ENCODE data around the gene ZNF366. TPM values are rescaled to one million over a fixed set of nuclear protein-coding genes. Genes with fewer than 3 reads are reported as not detected.

Gene ZNF366
- total RNA-seq, 2 experiments from 2014 or later: not detected

DNA sequence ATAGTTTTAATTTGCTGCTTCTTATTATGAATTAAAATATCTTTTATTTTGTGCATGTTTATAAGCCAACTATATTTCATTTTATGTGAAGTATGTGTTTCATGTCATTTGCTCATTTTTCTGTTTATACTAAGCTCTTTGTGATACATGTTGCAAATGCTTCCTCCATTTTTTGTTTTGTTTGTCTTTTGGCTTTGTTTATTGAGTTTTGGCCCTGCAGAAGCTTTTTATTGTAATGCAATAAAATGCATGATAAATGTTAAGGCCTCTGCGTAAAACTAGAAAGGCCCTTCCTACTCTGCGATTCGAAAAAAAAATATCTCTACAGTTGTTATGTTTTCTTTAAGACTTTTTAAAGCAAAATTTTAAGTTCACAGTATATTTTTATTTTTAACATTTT is 9.4 kb downstream of the ZNF366 start:
- POLR2A ChIA-PET: no interaction called here
- CTCF ChIA-PET: no interaction called here

- ChIA-PET POLR2A (no interaction called here), CTCF (no interaction called here)
Measured at GRCh38 chr5:72495410-72495809, 11.8 kb downstream of the ZNF366 start.

DNA sequence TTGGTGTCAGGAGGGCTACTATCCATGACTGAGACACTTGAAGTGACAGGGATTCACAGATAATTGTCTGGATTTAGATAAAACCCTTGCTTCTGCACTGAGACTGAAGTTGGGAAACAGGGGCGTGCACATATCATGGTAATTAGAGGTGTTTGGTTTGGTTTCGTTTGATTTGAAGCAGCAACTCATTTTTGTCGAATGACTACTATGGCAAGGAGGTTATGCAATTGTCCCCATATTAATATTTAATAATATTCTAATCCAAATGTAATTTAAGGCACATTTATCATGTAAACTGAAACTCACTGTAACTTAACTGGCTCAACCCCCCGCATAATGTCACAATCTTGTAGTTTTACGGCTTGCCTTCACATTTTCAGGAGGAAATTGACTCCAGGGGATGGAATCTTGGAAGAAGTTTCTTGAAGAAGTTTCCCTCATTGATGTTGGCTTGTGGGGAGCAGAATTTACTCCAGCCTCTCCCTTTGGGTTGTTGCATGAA is 12.5 kb downstream of the ZNF366 start:
- ChIA-PET POLR2A (no interaction called here), CTCF (no interaction called here)

DNA sequence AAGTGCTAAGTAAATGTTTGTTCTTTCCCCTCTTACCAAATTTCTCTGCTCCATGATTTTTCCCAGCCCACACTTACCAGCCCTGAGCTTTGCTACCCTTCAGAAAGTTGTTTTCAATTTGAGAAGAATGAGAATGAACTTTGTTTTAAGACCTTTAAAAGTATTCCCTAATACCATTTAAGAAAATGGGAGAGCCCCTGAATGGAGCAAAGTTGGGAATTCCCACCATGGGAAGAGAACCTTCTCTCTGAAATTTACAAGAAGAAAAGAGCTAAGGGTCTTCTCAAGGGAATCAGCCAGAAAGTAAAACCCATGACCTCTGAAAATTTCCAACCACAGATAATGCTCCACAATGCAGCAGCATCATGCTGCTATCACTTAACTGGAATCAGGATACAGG is 17.7 kb downstream of the ZNF366 start:
- ChIA-PET CTCF (no interaction called here), POLR2A (no interaction called here)

DNA sequence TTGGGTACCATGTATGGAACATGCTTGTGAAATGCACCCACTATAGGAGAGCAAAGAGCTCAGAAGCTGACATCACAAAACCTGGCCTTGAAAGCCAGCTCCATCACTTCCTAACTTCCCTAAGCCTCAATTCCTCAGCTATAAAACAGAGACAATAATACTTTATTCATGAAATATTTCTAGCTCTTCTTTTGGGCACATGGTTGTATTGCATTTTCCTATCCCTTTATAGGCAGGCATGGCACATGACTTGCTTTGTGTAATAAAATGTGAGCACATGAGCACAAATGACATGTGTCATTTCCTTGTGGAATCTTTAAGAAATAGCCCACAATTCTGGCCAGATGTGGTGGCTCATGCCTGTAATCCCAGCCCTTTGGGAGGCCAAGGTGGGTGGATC is 18.5 kb downstream of the ZNF366 start:
- CTCF ChIA-PET: no interaction called here

DNA sequence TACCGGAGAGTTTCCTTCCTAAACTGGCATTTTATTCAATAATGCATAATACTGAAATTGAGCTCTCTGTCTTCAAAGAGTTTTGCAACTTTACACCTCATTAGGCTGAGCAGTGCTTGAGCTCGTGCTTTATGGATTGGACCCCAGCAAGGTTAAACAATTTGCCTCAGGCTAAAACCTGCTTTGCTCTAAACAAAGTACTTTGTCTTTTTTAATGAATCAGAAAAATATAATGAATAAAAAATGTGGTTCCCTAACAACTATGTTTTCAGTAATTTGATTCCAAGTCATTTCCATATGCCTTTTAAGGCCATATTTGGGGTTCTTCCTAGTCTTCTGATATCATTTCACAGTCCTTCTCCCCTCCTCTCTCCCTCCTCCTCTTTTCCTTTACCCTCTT is 20.0 kb downstream of the ZNF366 start:
- CTCF ChIA-PET: no interaction called here
- POLR2A ChIA-PET: no interaction called here

More for the DNA sequence above, 18.5 kb downstream of the ZNF366 start:
- POLR2A ChIA-PET: no interaction called here

DNA sequence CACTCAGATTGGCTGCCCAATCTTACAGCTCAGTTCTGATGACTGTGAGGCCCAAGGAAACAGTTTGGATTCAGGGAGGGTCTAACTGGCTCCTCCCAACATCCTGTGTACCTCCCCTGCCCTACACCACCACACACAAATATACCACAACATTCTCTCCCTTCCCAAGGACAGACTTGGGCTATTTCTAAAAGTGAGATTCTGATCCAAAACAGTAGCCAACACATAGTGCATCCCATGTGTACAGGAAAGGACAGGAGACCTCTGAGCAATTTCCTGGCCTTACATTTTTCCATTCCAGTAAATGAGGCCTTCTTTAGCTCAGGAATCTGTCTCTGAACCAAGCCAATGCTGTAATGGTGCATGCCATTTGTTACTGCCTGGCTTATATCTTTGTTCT is 20.8 kb downstream of the ZNF366 start:
- ChIA-PET CTCF (no interaction called here), POLR2A (no interaction called here)

DNA sequence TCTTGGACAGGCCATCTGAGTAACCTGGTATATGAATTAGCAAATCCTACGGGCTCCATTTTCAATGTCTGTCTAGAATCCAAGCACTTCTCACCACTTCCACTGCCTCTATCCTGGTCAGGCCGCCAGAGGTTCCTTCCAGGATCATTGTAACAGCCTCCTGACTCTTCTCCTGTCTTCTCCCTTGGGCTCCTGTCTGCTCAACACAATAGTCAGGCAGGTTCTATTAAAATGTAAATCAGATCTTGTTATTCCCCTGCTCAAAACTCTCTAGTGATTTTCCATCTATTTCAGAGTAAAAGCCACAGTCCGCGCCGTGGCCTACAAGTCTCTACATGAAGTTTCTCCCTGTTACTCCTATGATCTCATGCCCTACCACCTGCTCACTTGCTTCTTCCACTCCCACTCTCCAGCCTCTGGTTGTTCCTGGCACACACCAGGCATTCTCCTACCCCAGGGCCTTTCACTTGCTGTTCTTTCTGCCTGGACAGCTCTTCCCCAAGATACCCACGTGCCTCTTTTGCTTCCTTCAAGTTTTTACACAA is 21.7 kb downstream of the ZNF366 start:
- CTCF ChIA-PET: no interaction called here
- POLR2A ChIA-PET: no interaction called here

- ChIA-PET POLR2A (no interaction called here), CTCF (no interaction called here)
Measured at GRCh38 chr5:72482046-72482445, 25.2 kb downstream of the ZNF366 start.

- ChIA-PET CTCF (no interaction called here), POLR2A (no interaction called here)
Measured at GRCh38 chr5:72480841-72481240, 26.4 kb downstream of the ZNF366 start.

- POLR2A ChIA-PET: no interaction called here
Measured at GRCh38 chr5:72479921-72480320, 27.3 kb downstream of the ZNF366 start.

GRCh38 chr5:72478684-72479083 is 28.5 kb downstream of the ZNF366 start:
- CTCF ChIA-PET: interaction anchor here (1.5 kb wide), 1 partner anchor 19 kb away, joined by 3 read pairs; no protein-coding TSS in a partner anchor

More at GRCh38 chr5:72479921-72480320, 27.3 kb downstream of the ZNF366 start:
- CTCF ChIA-PET: interaction anchor here (1.5 kb wide), 1 partner anchor 20 kb away, joined by 3 read pairs; no protein-coding TSS in a partner anchor

DNA sequence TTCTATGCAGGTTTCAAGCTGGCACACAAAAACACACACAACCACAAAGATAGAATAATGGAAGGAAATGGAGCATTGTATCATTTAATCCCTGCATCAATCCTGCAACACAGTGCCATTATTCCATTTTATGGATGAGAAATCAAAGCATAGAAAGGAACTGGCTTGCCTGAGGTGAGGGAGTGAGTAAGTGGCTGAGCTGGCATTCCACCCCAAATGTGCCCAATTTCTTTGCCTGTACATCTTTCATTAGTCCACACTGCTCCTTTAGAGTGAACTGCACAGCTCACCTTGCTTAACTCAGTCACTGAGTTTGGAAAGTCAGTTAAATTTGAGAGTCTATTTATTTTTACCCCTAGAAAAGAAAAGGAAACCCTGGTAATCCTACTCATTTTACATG is 28.9 kb downstream of the ZNF366 start:
- CTCF ChIA-PET: no interaction called here

More at GRCh38 chr5:72478684-72479083, 28.5 kb downstream of the ZNF366 start:
- POLR2A ChIA-PET: no interaction called here

GRCh38 chr5:72477644-72478043 is 29.6 kb downstream of the ZNF366 start:
- CTCF ChIA-PET: no interaction called here
- POLR2A ChIA-PET: interaction anchor here (0.5 kb wide), 1 partner anchor 1965 kb away, joined by 3 read pairs; no protein-coding TSS in a partner anchor

More for the DNA sequence above, 28.9 kb downstream of the ZNF366 start:
- POLR2A ChIA-PET: no interaction called here

GRCh38 chr5:72477176-72477575 is 30.0 kb downstream of the ZNF366 start:
- ChIA-PET CTCF (no interaction called here), POLR2A (interaction anchor here (0.5 kb wide), 1 partner anchor 1966 kb away, joined by 3 read pairs; no protein-coding TSS in a partner anchor)

DNA sequence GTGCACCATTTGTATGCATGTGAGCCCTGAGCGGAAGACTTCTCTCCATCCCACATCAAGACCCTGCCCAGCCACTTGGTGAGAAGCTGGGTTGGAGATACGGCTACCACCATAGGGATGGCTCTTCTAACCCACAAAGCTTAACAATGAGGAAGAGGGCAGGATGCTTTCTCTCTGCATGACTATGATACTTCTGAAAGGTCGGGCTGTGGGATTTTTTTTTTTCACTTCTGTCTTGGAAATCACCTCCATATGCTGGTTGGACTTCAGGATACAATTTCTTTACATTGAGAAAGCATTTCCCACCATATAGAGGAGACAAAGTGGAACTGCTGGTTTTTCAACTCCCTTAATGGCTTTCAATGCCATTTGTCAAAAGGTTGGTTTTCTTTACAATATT is 30.5 kb downstream of the ZNF366 start:
- ChIA-PET CTCF (no interaction called here), POLR2A (no interaction called here)

- CTCF ChIA-PET: no interaction called here
- POLR2A ChIA-PET: no interaction called here
Measured at GRCh38 chr5:72476275-72476674, 30.9 kb downstream of the ZNF366 start.

- POLR2A ChIA-PET: no interaction called here
- CTCF ChIA-PET: no interaction called here
Measured at GRCh38 chr5:72474516-72474915, 32.7 kb downstream of the ZNF366 start.

- ChIA-PET CTCF (no interaction called here), POLR2A (no interaction called here)
Measured at GRCh38 chr5:72474046-72474500, 33.1 kb downstream of the ZNF366 start.

- CTCF ChIA-PET: no interaction called here
- POLR2A ChIA-PET: no interaction called here
Measured at GRCh38 chr5:72472666-72473422, 34.4 kb downstream of the ZNF366 start.

- CTCF ChIA-PET: no interaction called here
- POLR2A ChIA-PET: no interaction called here
Measured at GRCh38 chr5:72472031-72472430, 35.2 kb downstream of the ZNF366 start.

DNA sequence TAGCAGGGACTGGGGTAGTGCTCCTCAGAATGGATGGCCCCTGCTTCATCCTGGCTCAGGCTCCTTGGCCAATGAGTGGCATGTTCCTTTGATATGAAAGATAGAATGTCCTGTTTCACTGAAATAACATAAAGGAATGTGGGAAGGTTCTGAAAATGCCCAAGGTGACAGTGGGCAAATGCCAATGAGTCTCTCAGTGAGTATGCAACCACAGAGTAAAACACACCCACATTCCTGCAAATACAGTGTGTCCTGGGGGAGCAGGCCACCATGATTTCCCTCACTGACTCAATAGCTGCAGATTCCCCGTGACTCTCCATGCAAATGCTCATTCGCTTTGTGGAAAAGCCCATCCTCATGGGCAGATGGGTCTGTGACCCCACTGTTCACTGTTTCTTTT is 36.4 kb downstream of the ZNF366 start:
- ChIA-PET POLR2A (no interaction called here), CTCF (no interaction called here)
